GM12872 (cell line): Measurements from ENCODE around the gene RBP2.

Experiments used
- TF ChIP-seq, protein P1 (sequence below): IDR thresholded peaks from 3 replicates; pipeline ENCODE4 v1.5.1; 2011; ENCODE audit warnings: low read depth, mild to moderate bottlenecking, low read length, moderate library complexity; ENCODE audit not compliant: insufficient read depth

Gene RBP2

DNA sequence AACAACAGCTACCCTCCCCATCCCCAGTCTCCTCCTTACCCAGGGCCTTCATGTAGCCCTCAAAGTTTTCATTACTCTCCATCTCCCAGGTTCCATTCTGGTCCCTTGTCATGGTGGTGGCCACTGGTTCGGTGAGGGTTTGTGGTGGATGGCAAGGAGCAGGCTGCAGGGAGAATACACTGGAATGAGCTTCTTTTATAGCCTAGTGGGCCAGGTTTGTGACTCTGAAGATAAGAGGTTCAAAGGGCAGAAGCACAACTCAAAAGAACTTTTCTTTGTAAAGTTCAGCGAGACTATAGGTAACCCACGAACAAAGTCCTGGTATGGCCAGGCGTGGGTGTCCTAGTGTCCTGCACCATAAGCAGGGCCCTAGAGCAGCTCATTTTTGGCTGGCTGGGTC lies at the start of gene RBP2:
TSS of gene RBP2 (minus strand) at position 169 of the 400 bp plus-strand sequence. CDS start at position 112, 57 bp downstream.
- TF ChIP-seq, protein P1, sequence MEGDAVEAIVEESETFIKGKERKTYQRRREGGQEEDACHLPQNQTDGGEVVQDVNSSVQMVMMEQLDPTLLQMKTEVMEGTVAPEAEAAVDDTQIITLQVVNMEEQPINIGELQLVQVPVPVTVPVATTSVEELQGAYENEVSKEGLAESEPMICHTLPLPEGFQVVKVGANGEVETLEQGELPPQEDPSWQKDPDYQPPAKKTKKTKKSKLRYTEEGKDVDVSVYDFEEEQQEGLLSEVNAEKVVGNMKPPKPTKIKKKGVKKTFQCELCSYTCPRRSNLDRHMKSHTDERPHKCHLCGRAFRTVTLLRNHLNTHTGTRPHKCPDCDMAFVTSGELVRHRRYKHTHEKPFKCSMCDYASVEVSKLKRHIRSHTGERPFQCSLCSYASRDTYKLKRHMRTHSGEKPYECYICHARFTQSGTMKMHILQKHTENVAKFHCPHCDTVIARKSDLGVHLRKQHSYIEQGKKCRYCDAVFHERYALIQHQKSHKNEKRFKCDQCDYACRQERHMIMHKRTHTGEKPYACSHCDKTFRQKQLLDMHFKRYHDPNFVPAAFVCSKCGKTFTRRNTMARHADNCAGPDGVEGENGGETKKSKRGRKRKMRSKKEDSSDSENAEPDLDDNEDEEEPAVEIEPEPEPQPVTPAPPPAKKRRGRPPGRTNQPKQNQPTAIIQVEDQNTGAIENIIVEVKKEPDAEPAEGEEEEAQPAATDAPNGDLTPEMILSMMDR, result no peak

DNA sequence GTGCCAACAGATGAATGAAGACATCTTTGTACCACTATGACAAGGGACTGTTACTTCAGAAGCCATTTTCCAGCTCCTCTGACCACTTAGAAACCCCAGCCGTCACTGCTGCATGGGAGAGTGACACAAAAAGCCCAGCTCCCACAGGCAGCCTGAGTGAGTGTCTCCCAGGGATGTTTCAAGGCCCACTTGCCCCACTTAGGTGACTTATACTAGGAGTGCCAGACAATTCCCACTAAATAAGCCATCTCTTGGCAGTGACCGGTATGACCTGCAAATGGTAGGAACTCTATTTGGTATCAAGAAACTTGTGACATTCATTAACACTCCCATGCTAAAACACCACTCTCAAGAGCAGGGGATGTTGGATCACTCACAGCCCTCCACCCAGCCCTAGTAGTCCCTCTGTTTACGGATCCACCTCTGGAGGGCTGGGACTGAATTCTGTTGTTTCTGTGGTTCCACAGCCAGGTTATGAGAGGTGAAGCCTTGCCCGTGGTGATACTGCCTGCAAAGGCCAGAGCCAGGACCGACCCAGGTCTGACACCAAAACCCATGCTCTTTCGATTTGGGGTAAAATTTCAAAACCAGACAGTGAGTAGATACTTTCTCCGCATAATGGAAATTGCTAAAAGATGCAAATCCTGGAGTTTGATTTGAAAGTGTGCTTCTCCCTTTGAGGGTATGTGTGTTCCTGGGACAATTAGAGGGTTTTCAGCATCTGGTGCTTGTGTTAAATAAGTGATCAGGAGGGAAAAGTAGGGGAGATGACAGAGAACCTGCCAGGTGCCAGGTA lies 48.7 kb upstream of the RBP2 start:
- TF ChIP-seq, protein P1, result no peak

DNA sequence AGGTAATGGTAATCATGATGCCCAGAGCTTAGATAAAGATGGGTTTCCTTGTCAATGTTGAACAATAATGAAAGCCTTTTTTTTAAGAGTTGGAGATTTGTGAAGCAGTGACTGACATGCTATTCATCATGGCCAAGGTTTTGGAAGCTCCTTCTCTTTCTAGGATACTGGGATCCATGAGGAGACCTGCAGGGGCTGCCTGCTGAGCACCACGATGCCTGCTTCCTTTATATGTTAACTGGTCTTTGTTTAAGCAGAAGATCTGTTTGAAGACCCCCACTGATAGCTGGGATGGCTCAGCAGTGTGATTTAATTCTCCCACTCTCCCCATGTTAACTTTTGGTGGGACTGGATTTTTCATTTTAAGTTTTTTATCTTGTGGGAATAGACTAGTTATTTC lies 47.4 kb upstream of the RBP2 start:
- TF ChIP-seq, protein P1, result no peak

DNA sequence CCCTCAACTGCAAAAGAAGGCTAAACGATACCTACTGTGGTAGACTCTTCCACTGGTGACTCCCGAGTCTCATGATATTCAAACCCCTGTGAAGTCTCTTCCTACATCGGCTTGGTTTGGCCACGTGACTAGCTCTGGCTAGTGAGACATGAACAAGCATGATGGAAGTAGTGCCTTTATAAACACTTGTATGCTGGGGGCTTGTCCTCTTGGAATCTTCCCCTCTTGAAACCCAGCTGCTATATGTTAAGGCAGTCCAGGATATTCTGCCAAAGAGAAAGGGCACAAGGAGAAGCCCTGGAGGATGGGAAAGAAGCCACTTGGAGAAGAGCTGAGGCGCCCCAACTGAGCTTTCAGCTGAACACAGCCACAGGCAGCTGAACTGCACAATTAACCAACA lies 46.9 kb upstream of the RBP2 start:
- TF ChIP-seq, protein P1, result no peak

DNA sequence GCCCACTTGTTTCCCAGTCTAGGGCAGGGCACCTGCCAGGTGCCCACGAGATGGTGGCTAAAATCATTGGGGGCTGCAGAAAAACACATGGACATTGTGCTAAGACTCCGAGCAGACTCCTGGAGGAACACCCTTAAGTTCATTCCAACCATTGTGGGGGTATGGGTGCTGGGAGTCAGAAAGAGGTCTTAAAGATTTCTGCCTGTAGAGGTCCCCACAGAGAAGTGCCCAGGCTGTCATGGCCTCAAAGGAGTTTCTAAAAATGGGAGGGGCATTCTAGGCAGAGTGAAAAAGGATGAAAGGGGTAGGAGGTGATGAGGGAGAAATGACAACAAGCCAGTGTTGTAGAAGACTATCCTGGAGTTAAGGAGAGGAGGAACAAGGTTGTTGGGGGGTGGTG lies 46.1 kb upstream of the RBP2 start:
- TF ChIP-seq, protein P1, result 0 out of 3 replicates have a peak, but pooled peaks have one; percentile 11

DNA sequence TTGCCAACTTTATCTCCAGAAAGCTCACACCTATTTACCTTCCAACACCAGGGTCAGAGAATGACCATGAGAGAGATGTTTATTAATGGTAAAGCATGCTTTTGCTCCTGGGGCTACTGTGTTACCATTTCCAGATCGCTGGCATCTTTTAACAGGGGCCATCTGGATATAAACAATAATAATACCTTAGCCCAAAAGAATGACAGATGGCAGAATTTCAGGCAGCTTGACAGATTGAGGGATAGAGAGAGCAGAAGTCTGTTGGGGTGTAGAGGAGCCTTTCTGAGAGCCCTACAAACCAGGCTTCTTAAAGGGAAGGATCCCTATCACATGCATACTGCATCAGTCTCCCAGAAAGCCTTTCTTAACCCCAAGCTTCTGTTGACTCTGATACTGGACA lies 45.5 kb upstream of the RBP2 start:
- TF ChIP-seq, protein P1, result no peak

DNA sequence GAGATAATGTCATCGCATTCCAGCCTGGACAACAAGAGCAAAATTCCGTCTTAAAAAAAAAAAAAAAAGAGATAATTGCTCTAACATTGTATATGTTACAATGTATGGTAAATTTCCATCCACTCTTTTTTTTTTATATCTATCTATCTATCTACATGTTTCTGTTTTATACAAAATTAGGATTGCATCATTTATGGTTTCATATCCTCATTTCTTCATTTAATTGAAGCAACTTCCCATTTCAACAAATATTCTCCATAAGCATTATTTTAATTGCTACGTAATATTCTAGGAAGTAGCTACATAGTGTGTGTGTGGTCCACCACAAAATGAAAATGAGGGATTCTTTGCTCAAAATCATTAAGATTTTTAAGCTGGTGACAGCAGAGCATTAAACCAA lies 44.8 kb upstream of the RBP2 start:
- TF ChIP-seq, protein P1, result no peak
